HG03060 (cell line): ENCODE measurements around the gene BCAS4.

Source experiments
- ATAC-seq: cut with Tn5 transposase; IDR thresholded peaks from one replicate; pipeline ENCODE4 v1.9.1; 2021; ENCODE audit warnings: low read depth, moderate number of reproducible peaks; ENCODE audit not compliant: unreplicated experiment

Gene BCAS4

DNA sequence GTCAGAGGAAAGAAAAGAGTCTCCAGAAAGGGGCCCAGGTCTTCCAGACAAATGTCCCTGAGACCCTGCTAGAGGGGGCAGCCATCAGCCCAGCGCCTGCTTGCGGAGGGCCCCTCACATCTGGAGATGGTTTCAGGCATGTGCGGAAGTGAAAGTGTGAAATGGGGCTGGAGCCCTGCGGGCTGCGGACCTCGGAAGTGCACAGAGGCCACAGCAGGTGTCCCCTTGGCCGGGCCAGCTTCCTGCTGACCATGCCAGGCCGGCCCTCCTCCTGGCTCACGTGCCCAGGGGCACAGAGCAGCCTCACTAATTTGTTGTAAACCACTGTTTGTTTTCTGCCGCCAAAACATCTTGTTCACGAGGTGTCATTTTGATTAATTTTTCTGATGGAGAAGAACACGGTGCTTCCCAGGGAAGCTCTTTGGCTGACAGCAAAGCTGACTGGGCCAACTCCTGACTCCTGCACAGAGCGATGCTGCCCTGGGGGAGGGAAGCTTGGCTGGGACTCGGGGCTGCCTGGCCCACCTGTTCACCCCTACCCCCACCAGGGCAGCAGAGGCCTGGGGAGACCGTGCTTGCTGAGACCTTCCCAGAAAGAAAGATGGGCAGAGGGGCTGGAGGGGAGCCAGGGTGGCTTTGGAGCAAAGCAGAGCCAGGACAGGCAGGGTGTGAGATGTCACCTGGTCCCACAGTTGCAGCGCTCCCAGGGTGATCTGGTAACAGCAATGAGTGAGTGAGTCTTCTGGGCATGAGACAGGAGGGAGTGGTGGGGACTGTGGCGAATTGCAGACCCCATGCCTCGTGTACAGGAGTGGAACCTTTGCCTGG, 54.2 kb downstream of the BCAS4 start:
- ATAC-seq: peak; percentile 30

DNA sequence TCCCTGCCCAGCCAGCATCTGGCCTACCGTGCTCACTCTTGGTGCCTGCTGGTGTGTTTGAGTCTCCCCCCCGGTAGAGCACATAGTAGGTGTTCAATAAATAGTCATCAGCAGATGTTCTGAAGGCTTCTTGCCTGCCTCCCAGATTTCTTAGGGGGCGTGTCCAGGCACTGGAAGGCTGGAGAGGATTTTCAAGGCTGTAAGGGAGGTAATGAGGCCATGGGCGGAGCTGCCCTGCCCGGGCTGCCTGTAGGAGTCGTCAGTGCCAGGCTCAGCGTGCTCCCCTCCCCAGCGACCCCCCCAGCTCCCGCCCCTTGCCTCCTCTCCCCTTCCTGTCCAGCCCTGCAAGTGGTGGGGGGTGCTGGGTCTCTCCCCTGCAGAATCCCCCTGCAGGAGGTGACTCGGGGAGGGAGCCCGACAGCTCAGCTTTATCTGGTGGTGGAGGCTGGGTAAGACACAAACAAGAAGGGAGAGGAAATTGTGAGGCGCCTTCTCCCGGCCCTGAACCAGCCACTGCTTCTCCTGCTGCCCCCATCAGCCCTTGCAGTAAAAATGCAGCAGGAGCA, 55.9 kb downstream of the BCAS4 start:
- no peak for ATAC-seq

DNA sequence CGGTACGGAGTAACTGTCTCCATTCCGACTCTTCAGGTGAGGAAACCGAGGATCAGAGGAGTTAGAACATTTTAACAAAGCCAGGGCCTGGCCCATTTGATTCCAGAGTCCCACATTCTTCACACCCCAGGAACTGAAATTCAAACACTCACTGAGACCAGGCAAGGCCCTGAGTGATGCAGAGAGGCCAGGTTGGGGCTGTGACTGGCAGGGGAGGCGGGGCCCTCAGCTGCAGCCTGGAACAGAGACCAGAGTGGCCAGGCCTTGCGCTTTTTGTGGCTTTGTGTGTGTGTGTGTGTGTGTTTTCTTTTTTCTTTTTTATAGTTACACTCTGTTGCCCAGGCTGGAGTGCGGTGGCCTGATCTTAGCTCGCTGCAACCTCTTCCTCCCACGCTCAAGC, 57.2 kb downstream of the BCAS4 start:
- no peak for ATAC-seq

DNA sequence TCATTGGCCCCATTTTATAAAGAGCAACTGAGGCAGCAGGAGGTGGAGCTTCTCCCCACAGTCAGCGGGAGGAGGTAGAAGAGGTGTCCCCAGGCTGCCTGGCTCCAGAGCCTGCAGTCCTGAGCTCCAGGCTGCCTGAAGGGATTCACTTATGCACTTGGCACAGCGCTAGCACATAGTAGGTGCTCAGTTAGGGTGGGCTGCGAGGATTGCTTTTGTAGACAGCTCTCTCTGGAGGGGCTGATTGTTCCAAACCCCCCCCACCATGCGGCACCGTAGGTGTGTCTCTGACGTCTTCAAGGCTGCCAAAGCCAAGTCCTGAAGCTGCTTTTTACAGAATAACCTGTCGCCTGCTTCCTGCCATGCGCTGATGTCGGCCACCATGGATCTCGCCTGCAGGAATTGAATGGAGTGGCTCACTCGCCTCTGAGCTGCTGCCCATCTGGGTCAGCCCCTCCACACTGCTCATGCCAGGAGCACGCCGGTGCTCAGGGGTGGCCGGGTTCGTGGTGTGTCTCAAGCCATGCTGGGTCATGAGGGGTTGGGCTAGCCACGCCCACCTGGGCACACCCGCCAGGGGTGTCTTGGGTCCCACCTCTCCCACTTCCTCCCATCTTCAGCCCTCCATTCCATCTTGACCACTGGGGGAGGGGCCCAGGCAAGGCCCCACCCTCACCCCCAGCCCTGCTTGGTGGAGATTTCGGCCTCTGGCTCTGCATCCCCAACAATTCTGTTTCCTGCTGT, 59.8 kb downstream of the BCAS4 start:
- ATAC-seq: no peak

DNA sequence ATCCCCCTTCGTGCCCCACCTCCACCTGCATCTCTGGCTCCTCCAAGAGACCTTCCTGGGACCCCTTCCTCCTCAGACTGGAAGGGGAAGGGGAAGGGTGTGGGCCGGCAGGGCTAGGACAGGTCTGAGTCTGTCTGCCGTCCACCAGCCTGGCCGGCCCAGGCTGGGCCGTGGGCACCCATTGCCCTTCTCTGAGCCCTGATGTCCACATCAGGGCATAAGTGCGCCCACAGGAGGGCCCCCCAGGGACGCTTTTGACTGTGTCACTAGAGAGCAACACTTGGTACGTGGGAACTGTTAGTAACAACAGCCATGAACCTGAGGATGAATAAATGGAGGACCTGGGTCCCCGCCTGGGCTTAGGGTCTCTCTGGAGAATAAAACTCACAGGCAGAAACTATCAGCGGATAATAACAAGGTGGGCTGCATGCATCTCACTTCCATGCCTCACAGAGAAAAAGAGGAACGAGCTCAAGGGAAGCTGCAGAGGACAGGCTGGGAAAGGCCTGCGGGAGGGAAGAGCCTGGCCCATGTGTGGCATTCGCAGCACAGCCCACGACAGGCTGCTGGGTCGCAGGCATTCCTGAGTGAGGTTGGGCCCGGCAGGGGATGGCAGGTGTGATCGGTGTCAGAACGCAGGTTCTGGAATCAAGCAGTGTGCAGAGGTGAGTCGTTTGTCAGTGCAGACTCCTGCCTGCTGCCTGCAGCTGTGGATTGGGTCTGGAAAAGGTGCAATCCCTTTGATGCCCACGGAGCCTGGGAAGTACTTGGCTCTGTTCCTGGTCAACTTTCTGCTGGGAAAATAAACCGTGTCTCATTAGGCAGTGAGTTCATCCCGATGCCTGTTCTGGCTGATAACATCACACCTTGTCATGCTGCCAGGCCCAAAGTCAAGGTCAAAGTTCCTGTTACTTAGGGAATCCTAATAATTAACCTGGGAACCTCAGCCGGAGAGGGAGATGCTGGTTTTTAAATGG, 60.9 kb downstream of the BCAS4 start:
- ATAC-seq: no peak

DNA sequence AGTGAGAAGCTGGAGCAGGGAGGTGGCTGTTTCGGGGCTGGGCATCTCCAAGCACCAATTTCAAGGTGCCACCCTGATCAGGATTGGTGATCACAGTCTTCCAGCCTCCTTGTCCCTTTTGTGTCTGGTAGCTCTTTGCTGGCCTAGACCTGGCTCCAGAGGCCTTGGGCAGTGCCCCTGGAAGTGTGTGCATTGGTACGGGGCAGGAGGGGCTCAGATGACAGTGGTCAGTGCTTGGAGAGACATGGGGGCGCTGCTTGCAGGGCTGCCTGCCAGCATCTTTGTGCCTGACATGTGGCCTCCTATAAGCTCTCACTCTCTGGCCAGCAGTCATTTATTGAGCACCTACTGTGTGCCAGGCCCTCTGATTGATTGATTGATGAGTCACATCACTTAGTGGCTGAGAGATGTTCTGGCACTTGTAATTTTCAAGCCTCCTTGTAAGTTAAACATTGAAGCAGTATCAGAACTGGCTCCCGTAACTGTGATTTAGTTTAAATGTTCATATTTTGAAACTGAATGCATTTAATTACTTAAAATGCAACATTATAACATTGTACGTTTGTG, 61.7 kb downstream of the BCAS4 start:
- ATAC-seq: no peak

DNA sequence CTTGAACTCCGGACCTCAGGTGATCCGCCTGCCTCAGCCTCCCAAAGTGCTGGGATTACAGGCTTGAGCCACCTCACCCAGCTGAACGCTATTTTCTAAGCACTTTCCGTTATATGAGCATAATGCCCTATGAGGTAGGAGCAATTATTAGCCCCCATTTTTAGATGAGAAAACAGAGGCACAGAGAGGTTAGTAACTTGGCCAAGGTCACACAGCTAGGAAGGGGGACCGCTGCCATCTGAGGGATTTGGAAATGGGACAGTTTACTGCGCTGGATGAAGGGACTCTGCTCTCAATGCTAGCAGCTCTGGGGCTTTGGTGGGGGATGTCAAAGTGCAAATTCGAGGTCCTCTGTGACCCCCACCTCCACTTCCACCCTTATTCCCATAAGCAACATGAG, 62.5 kb downstream of the BCAS4 start:
- no peak for ATAC-seq

DNA sequence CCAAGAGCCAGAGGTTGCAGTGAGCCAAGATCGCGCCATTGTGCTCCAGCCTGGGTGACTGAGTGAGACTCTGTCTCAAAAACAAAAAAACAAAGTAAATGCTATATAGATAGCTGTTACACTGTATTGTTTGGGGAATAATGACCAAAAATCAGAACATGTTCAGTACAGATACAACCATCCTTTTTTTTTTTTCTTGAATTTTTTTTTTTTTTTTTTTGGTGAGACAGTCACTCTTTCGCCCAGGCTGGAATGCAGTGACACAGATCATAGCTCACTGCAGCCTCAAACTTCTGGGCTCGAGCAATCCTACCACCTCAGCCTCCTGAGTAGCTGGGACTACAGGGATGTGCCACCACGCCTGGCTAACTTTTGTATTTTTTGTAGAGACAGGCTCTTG, 63.7 kb downstream of the BCAS4 start:
- ATAC-seq: no peak

DNA sequence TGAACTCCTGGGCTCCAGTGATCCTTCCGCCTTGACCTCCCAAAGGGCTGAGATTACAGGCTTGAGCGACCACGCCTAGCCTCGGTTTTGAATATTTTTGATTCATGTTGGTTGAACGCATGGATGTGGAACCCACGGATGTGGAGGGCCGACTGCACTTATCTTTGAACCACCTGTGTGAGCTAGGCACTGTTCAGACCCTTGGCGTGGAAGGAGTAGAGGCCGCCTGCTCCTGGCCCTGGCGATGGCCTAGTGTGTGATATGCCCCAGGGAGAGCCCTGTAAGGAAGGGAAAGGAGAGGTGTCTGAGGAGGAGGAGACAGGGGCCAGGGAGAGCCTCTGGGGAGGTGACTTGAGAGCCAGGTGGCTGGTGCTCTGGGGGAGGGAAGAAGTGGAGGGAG, 64.3 kb downstream of the BCAS4 start:
- ATAC-seq: no peak

DNA sequence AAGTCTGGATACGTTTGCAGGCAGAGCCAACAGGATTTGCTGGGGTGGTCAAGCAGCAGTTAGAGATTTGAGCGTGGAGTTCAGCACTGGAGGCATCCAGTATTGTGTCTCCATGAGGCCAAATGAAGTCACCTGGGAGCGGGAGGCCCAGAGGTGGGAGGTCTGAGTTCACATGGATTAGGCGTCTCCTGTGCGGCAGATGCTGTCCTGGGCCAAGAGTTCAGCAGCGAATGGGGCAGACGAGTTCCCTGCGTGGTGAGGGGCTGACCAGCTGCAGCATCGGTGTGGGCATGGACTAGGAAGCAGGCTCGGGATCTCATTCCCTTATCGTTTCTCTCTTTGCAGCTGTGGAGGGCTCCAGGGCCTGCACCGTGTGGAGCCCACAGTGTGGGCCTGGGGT, 66.2 kb downstream of the BCAS4 start:
- no peak for ATAC-seq

DNA sequence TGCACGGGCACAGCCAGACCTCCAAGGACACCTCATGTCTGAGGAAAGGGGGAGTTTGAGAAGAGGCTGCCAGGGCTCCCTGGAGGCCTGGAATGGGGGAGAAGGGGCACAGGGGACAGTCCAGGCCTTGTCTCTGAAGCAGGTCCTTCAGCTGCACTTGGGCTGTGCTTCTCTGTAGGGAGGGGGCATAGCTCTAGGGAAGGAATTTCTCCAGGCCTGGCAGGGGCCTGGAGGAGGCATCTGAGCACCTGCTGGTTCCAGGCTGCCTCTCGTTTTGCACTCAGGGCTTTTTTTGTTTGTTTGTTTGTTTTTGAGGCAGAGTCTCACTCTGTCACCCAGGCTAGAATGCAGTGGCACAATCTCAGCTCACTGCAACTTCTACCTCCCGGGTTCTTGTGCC, 67.7 kb downstream of the BCAS4 start:
- no peak for ATAC-seq

DNA sequence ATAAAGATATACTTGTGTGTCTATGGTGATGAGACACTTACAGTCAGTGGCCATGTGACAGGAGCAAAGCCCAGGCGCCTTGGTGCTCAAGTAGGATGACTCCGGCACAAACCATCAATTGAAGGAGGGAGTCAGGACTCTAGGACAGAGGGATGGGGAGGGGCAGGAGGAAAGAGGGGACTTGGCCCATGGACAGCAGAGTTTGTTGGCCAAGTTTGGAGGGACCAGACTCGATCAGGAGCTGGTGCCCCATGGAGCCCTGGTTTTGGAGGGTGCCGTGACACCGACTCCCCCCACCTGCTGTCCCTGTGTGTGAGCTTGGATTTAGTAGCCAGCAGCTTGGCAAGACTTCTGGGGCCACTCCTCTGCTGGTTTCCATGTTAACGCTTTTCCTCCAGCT, 70.3 kb downstream of the BCAS4 start:
- no peak for ATAC-seq

DNA sequence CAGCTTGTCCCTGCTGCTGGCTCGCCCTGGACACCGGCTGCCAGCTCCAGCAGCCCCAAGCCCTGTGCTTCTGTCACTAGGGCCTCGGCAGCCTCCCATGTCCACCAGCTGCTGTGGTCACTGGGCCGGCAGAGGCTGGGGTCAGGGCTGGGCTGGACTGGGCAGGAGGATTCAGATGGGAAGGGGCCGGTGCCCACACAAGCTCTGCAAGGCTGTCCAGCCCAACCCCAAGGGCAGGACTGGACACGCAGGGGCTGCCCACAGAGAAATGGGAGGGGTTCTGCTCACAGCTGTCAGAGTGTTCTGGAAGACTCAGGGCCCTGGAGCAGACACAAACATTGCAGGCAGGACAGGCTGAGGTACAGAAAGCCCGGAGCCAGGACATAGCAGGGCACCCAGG, 70.7 kb downstream of the BCAS4 start:
- ATAC-seq: no peak

DNA sequence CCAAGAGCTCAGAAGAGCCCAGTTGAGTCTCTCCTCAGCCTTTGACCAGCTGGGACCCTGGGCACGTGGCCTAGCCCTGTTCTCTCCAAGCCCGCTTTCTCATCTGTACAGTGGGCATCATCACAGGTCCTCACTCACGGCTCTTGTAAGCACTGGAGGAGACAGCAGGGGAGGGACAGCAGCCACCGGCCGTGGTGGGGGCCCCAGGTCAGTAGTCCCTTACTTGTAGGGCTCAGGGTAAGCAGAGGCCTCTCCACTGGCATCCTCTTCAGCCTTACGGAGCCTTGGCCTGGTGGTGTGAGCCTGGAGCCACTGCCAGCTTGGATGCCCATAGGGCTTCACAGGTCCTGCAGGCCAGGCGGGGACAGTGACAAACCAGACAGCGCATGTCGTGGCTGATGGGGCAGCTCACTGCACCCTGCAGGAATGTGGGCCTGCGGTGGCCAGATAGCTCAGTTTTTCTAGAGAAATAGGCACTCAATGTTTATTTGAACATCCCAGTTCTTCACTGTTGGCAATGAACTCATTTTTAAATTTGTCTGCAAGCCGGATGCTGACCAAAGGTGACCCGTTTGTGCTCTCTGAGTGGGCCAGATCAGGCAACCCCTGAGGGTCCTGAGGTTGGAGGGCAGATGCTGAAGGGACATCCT, 71.3 kb downstream of the BCAS4 start:
- no peak for ATAC-seq

DNA sequence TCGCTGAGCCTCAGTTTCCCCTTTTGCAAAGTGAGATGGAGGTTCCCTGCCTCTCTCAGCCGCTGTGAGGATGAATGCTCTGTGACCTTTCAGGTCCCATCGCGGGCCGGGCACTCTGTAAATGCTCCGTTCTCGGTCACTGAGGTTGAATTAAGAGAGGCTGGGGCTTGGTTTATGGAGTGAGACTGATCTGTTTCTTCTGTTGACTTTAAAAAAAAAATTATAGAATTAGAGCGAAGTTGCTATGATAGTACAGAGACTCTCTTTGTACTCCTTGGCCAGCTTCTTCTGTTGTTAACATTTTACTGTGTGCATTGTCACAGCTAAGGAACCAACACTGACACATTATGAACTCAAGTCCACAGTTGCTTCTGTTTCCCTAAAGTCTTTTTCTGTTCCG, 72.0 kb downstream of the BCAS4 start:
- no peak for ATAC-seq

DNA sequence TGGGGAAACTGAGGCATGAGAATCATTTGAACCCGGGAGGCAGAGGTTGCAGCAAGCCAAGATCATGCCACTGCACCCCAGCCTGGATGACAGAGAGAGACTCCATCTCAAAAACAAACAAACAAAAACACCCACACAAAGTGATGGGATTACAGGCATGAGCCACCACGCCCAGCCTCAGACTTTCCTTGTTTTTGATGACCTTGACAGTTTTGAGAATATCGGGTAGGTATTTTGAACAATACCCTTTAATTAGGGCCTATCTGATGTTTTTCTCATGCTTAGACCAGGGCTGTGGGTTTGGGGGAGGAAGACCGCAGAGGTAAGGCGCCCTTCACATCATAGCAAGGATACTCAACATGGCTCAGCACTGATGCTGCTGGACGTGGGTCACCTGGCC, 72.9 kb downstream of the BCAS4 start:
- ATAC-seq: no peak

DNA sequence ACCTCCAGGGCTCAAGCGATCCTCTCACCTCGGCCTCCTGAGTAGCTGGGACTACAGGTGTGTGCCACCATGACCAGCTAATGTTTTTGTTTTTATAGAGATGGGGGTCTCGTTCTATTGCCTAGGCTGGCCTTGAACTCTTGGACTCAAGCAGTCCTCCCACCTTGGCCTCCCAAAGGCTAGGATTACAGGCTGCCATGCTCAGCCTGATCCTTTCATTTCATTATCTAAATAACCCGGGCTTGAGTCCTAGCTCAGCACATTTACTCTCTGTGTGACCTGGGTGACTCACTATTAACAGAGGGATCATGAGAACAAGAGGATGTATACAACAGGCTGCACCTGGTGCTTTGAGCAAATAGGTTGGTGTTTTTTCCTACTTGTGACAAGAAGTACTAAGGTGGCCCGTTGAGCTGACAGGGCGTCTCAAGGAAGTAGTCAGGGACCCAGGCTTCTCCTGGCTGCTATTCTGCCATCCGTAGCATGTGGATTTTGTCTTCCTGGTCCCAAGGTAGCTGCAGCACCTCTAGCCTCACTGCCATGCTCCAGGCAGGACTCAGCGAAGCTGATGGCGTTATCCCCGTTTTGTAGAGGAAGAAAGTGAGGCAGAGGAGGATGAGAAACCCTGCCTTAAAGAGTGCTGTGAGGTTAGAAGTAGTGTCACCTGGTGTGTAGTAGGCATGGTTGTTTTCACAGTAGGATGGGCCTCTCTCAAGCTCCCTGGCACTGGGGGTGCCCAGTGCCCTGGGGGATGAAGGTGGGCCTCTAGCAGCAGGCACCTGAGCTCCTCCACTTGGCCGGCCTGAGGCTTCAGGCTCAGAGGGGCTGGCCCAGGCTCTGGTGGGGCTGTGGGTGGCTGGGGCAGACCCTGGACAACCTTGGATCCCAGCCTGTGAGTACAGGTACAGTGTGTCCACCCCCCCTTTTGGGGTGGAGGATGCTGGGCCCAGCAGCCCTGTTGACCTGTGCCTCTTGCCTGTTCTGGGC, 73.9 kb downstream of the BCAS4 start:
- no peak for ATAC-seq

DNA sequence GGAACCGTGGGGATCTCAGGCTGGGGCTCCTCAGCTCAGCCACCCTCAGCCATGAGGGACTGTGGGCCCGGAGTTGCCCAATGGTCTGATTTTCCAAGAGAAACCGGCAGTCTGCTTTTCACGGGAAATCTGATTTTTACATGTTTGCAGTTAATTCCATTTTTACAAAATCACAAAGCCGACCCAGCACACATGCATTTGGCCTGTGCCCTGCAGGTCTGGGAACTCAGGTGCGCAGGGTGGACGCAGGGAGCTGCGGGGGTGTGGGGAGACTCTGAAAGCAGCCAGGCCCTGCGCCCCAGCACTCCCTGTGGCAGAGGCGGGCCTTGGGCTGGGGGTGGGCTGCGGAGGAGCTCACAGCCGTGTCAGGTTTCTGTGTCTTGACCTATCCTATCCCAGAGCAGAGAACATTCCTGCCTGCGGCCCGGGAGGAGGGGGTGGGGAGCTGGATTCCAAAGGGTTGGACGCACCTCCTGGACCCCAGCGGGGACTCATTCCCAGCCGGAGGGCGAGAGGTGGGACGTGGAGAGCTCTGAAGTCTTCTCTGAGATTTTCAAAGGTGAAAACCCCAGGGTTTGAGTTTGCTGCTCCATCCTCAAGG, 75.8 kb downstream of the BCAS4 start:
- no peak for ATAC-seq
